Type B pancreatic cell (in vitro differentiated cells): ENCODE measurements around the gene DLGAP3. TPM values are rescaled to one million over a fixed set of nuclear protein-coding genes. Genes with fewer than 3 reads are reported as not detected.

Experiments
- DNase-seq: peaks from one replicate; pipeline ENCODE4 v3.0.0; 2021; ENCODE audit warnings: mixed read lengths; ENCODE audit not compliant: unreplicated experiment; ENCODE audit errors: extremely low spot score
- H3K27ac Mint-ChIP-seq: 2 replicates; pipeline ENCODE4 v1.8.0; 2021; ENCODE audit warnings: mild to moderate bottlenecking, mixed read lengths
- H3K27me3 Mint-ChIP-seq: 2 replicates; pipeline ENCODE4 v1.8.0; 2021; ENCODE audit warnings: mixed read lengths
- H3K36me3 Mint-ChIP-seq: 2 replicates; pipeline ENCODE4 v1.8.0; 2021; ENCODE audit warnings: mixed read lengths
- H3K4me1 Mint-ChIP-seq: one replicate; pipeline ENCODE4 v1.8.0; 2021; ENCODE audit warnings: mixed read lengths; ENCODE audit not compliant: unreplicated experiment
- H3K4me3 Mint-ChIP-seq: 2 replicates; pipeline ENCODE4 v1.8.0; 2021; ENCODE audit warnings: mild to moderate bottlenecking, mixed read lengths
- H3K9me3 Mint-ChIP-seq: 2 replicates; pipeline ENCODE4 v1.8.0; 2021; ENCODE audit warnings: mixed read lengths
- CTCF ChIP-seq: fragments of 200-600 bp; sonication (generic); conservative IDR thresholded peaks from 2 replicates; pipeline ENCODE4 v1.5.0; 2021; ENCODE audit warnings: antibody characterized with exemption, mild to moderate bottlenecking
- total RNA-seq: library from RNA; stranded (reverse); gene quantifications from 2 replicates; pipeline ENCODE4 v1.2.1, GENCODE V29; 2021; ENCODE audit warnings: low replicate concordance

DLGAP3 gene
- total RNA-seq, 1 donor from 2014 or later, result 1.0 TPM

- H3K4me1 Mint-ChIP-seq, result no peaks in the 10 kb centered on the region
- no peak for DNase-seq
- TF ChIP-seq CTCF, result no peak
- H3K9me3 Mint-ChIP-seq, result no peaks in the 10 kb centered on the region
- peaks cover 79% of the 10 kb centered on the region for H3K27me3 Mint-ChIP-seq
- H3K27ac Mint-ChIP-seq, result no peak overlapping the region
- H3K36me3 Mint-ChIP-seq, result no peaks in the 10 kb centered on the region
- no peak overlapping the region for H3K4me3 Mint-ChIP-seq
These were observed 57.3 kb downstream of the DLGAP3 start for GRCh38 chr1:34872133-34872503.

- peaks cover 74% of the 10 kb centered on the region for H3K27me3 Mint-ChIP-seq
- no peaks in the 10 kb centered on the region for H3K4me1 Mint-ChIP-seq
- DNase-seq, result no peak
- H3K9me3 Mint-ChIP-seq, result no peaks in the 10 kb centered on the region
- no peaks in the 10 kb centered on the region for H3K36me3 Mint-ChIP-seq
- TF ChIP-seq CTCF, result no peak
- no peak overlapping the region for H3K27ac Mint-ChIP-seq
- H3K4me3 Mint-ChIP-seq, result no peak overlapping the region
These were observed 57.9 kb downstream of the DLGAP3 start for GRCh38 chr1:34871443-34872132.

GRCh38 chr1:34870395-34870794 lies 59.1 kb downstream of the DLGAP3 start:
- H3K4me3 Mint-ChIP-seq, result no peak overlapping the region
- no peaks in the 10 kb centered on the region for H3K4me1 Mint-ChIP-seq
- H3K9me3 Mint-ChIP-seq, result no peaks in the 10 kb centered on the region
- no peak for DNase-seq
- no peak overlapping the region for H3K27ac Mint-ChIP-seq
- peaks cover 62% of the 10 kb centered on the region for H3K27me3 Mint-ChIP-seq
- no peaks in the 10 kb centered on the region for H3K36me3 Mint-ChIP-seq
- no peak for TF ChIP-seq CTCF

- Mint-ChIP-seq H3K36me3 (no peaks in the 10 kb centered on the region), H3K27me3 (peaks cover 59% of the 10 kb centered on the region), H3K4me1 (no peaks in the 10 kb centered on the region), H3K4me3 (no peak overlapping the region), H3K9me3 (no peaks in the 10 kb centered on the region), H3K27ac (no peak overlapping the region)
- TF ChIP-seq CTCF, result no peak
- no peak for DNase-seq
These were observed 59.7 kb downstream of the DLGAP3 start for GRCh38 chr1:34869760-34870159.

- H3K9me3 Mint-ChIP-seq, result no peaks in the 10 kb centered on the region
- H3K27ac Mint-ChIP-seq, result peak overlapping the region; percentile 59
- no peak for DNase-seq
- TF ChIP-seq CTCF, result no peak
- H3K27me3 Mint-ChIP-seq, result peaks cover 57% of the 10 kb centered on the region
- H3K4me1 Mint-ChIP-seq, result no peaks in the 10 kb centered on the region
- H3K4me3 Mint-ChIP-seq, result peak overlapping the region; percentile 77
- no peaks in the 10 kb centered on the region for H3K36me3 Mint-ChIP-seq
These were observed 61.0 kb downstream of the DLGAP3 start for GRCh38 chr1:34868230-34869049.
